ENCODE results near the gene ZNF500.
"Not testable (repeated sequence)": the region's sequence is repeated elsewhere in the genome, so short reads cannot be mapped to it uniquely, and the experiment has no call there.

ZNF500 gene

DNA sequence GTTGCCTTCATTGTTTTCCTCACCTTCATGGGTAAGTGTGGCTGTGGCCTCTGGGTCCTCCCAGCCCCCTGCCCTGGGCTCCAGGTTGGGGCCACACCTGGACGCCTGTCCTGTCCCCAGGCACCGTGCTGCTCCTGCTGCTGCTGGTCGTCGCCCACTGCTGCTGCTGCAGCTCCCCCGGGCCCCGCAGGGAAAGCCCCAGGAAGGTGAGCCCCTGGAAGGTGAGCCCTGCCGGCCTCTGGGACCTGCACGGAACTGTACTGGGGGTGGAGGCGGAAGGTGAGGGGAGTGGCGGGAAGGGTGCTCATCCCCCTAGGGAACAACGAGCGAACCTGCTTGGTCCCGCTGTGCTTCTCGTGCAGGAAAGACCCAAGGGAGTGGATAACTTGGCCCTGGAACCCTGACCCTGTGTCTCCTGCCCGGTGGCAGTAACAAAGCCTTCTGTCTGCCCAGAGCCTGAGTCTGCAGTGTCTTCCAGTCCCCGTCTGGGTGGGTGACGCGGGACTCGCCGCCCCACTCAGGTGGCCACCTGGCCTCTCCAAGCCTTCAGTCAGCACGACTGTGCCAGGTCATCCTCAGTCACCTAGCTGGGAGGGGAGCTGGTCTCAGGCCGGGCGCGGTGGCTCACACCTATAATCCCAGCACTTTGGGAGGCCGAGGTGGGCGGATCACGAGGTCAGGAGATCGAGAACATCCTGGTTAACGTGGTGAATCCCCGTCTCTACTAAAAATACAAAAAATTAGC is 29.0 kb upstream of the ZNF500 start:
- DNase-seq = no peak

DNA sequence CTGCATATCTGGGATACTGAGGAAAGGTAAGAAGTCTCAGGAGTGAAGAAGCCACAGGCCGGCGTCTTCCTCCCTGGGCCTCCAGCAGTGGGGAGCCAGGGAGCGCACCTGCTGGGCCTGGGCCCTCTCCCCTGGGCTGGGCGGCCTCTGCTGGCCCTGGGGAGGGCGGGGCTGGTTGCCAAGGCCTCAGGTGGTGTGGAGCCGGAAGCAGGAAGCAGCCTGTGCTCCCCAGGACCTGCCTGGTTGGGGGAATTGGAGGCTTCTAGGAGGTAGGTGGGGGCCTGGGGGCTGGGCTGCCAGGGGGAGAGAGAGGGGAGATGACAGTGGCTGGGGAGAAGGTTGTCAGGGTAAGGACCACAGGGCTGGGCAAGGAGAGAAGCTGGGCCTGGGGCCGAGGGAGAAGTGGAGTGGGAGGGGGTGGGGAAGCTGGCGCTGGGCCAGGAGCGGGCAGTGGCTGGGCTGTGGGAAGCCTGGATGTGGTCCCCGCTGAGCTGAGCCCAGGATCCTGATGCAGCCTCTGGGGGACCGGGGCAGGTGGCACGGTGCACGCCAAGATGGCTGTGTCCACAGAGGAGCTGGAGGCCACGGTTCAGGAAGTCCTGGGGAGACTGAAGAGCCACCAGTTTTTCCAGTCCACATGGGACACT is 28.3 kb upstream of the ZNF500 start, which contains the start of gene SMIM22:
TSS of gene SMIM22 (plus strand) at position 189 of the 647 bp plus-strand sequence. CDS start at position 555, 366 bp downstream.
- no peak for DNase-seq

DNA sequence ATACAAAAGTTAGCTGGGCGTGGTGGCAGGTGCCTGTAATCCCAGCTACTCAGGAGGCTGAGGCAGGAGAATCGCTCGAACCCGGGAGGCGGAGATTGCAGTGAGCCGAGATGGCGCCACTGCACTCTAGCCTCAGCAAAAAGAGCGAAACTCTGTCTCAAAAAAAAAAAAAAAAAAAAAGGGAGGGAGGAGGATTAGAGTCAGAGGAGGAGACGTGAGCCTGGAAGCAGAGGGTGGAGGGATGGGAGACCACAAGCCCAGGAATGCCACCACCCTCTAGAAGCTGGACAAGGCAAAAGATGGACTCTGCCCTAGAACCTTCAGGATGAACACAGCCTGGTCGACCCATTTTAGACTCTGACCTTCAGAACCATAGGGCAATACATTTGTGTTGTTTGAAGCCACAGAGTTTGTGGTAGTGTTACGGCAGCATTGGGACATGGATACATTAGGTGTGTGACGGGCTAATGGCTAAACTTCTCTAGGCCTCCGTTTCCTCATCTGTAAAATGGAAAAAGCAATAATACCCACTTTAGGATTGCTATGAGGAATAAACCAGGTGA is 26.1 kb upstream of the ZNF500 start:
- no peak for DNase-seq

DNA sequence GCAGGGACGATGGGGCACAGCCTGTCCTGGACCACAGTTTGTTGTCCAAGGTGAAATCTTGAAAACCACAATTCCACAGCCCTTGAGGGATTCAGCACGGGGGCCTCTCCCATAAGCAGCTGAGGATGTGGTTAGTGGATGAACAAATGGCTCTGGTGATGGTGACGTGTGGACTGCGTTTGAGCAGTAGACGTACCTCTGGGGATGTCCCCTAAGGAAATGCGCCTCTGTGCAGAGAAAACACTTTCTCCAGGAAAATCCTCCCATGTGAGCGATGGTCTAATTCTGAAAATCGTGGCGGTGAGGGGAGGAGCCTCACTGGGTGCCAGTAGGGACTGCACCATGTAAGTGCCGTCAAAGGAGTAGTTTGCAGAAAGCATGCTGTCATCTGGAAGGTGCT is 23.9 kb upstream of the ZNF500 start:
- no peak for DNase-seq

DNA sequence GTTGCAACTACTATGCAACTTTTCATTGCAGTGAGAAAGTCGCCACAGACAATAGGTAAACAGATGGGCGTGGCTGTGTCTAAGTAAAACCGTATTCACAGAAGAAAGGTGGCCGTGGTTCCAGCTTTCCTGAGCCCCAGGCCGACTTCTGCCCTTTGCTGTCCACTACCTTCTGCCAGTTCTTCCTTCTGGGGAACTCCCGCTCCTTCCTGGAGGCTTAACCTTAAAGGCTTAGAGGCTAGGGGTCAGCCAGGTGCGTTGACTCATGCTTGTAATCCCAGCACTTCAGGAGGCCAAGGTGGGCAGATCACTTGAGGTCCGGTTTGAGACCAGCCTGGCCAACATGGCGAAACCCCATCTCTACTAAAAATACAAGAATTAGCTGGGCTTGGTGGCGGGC is 23.3 kb upstream of the ZNF500 start:
- no peak for DNase-seq

DNA sequence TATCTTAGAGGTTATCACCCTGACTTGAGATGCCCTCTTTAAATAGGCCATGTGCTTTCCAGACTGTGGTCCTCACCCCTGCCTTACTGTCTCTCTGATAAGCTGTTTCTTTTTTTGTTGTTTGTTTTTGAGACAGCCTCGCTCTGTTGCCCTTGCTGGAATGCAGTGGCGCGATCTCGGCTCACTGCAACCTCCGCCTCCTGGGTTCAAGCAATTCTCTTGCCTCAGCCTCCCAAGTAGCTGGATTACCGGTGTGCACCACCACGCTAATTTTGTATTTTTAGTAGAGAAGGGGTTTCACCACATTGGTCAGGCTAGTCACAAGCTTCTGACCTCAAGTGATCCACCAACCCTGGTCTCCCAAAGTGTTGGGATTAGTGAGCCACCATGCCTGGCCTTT is 21.9 kb upstream of the ZNF500 start:
- no peak for DNase-seq

DNA sequence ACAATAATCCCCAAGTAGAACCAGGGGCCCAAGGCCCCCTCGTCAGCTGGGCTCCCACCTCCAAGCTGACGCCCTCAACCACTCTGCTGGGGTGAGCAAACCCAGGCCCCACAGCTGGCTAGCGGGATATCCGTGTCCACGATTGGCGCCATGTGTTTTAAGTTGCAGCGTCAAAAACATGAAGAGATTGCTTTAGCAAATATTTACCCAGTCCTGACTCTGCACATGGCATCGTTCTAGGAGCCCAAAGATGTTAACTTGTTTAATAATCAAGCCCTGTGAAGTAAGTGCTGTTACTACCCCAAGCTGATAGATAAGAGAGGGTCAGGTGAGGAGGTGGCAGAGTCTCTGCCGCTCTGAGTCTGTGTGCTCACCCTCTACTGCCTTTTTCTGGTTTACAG is 21.5 kb upstream of the ZNF500 start:
- DNase-seq = no peak

DNA sequence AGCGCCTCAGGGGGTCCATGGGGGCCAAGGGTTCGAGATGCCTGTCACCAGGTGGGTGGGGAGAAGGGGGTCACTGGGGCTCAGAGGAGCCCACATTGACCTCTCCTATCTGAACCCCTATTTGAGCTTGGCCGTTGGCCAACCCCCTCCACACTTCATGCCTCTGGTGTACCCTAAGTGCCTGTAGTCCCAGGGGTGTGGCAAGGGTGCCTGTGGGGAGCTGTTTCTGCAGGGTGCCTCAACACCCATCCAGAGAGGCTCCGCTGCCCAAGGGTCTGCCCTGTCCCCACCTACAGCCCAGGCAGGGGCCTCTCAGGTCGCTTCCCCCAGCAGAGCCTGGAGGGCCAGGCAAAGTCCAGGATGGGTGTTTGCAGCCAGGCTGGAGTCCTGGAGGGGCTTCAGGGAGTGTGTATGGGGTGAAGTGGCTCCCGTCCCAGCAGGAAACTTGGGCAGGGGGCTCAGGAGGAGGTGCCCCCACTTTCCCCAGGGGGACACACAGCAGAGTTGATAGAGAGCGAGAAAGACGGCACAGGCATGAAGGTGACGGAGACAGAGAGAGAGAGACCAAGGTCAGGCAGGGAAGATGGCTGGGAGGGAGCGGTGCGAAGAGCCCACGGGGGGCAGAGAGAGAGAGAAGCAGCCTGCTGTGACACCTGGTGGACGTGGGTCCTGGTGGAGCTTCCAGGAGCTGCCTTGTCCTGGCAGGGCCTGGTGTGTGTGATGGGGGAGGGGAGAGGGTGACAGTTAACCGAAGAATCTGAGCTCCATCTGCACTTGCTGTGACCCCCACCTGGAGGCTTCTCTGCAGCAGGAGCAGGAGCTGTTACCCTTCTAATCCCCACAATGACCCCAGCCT is 20.9 kb upstream of the ZNF500 start, which contains the start of gene SEPTIN12:
TSS of gene SEPTIN12 (minus strand) at position 719 of the 856 bp plus-strand sequence. CDS start at position 19, 700 bp downstream.
- no peak for DNase-seq

DNA sequence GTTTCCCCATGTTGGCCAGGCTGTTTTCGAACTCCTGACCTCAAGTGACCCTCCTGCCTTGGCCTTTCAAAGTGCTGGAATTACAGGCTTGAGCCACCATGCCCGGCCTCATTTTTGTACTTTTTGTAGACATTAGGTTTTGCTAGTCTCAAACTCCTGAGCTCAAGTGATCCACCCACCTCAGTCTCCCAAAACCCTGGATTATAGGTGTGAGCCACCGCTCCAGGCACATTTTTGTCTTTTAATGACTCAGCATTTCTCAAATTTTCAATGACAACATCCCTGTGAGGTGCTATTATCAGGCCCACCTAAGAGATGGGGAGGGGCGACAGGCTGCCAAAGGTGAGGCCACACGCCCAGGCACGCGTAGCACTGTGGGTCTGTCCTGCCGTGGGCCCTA is 20.1 kb upstream of the ZNF500 start:
- DNase-seq = no peak

DNA sequence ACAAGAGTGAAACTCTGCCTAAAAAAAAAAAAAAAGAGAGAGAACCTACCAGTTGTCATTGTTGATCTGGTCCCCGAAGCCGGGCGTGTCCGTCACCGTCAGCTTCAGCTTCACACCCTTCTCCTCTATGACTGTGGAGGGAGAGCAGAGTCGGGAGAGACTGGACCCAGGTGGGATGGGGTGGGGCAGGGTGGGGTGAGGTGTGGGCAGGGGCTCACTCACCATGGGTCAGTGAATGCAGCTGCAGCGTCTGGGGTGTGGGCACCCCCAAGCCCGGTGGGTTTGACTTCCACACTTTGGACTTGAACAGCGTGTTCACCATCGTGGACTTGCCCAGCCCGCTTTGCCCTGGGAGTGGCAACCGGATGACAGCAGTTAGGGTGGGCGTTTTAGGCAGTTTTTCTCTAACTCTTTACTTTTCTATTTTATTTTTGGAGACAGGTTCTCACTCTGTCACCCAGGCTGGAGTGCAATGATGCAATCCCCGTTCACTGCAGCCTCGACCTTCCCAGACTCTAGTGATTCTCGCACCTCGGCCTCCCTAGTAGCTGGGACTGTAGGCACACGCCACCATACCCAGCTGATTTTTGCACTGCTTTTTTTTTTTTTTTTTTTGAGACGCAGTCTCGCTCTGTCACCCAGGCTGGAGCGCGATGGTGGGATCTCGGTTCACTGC is 18.9 kb upstream of the ZNF500 start:
- DNase-seq = no peak

DNA sequence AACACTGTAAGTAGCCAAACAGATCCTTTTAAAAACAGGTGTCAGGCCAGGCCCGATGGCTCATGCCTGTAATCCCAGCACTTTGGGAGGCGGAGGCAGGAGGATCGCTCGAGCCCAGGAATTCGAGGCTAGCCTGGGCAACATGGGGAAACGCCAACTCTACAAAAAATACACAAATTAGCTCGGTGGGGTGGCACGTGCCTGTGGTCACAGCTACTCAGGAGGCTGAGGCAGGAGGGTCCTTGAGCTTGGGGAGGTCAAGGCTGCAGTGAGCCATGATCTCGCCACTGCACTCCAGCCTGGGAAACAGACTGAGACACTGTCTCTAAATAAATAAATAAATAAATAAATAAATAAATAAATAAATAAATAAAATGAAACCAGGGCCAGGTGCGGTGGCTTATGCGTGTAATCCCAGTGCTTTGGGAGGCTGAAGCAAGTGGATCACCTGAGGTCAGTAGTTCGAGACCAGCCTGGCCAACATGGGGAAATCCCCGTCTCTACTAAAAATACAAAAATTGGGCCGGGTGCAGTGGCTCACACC is 17.6 kb upstream of the ZNF500 start:
- DNase-seq = not testable (repeated sequence)

DNA sequence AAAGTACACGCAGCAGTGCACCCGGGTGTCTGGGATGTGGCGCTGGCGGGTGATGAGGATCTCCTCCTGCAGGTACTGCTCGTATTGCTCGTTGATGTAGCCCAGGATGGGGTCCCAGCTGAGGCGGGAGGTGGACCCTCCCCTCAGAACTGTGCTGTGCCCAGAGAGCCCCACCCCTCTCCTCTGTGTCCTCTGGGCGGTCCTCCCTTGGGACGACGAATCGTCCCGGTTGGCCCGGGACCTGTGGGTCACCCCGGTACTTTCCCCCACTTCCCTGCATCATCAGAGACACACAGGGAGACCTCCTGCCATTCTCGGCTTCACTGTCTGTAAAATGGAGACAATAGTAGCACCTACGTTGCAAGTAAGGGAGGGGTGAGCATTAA is 17.0 kb upstream of the ZNF500 start:
- no peak for DNase-seq

DNA sequence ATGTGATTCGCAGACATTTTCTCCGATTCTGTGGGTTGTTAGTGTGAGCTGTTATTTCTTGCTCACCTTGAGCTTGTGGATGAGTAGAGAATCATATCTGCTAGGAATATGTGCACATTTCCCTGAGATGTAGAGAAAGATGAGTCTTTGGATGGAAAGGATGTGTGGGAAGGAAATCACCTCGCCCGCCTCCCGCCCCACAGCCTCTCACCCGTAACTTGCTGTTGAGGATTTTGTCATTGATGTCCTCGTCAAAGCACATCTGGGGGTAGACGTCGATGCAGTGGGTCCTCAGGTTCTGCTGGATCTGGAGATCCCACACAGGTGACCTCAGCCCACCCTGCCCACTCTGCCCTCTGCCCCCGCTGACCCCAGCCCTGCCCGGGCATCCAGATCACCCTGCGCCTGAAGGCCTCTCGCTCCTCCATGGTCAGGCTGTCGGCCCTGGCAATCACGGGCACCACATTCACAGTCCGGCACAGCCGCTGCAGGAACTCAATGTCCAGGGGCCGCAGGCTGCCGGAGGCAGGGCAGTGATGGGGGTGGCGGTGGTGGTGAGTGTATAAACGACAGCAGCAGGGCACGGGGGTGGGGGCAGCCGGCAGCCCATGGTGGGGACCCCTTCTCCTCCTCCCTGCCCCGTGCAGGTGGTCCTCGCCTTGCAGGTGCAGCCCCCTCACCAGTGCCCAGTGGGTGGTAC is 16.4 kb upstream of the ZNF500 start:
- no peak for DNase-seq

DNA sequence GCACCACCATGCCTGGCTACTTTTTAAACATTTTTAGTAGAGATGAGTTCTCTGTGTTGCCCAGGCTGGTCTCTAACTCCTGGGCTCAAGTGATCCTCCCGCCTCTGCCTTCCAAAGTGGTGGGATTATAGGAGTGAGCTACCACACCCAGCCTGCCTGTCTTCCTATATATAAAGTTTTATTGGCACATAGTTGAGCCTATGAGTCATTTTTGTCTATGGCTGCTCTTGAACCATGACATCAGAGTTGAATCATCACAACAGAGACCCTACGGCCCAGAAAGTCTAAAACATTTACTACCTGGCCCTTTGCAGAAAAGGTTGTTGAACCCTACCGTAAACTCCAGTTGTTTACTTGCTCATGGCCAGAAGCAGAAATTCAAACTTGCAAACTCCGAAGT is 13.3 kb upstream of the ZNF500 start:
- no peak for DNase-seq

DNA sequence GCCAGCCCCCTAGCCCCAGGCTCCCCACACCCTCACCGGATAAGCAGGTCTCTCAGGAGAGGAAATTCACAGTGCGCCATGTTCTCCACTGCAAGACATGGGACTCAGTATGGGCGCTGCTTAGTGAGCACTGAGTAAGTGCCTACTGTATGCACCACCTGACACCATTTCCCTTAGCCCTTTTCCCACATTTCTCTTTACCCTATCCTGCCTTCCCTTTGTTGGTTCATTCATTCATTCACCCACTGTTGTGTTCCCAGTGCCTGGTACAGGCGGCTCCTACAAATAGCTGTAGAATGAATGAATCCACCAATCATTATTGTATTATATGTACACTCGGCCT is 11.1 kb upstream of the ZNF500 start:
- no peak for DNase-seq

DNA sequence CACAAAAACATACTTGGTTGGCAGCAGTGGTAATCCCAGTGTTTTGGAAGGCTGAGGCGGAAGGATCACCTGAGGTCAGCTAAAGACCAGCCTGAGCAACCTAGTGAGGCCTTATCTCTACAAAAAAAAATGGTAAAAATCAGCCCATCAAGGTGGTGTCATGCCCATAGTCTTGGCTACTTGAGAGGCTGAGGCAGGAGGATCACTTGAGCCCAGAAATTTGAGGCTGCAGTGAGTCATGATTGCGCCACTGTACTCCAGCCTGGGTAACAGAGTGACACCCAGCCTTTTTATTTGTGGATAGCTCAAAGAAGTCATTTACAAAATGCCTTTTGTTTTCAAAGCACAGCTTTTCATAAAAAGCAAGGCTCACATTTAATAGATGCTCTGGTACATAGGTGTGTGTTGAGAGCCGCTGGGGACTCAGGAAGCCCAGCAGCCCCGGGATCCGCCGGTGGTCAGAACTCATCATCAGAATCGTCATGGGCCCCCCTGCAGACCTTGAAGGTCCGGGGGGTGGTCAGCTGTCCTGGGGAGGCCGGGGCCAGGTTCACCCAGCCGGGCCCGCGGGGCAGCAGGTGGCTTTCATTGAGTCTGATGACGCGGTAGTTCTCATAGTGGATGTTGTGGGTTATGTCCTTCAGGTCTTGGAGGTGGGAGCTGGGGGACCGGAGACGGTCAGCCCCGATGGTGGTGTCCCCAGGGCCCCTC is 10.5 kb upstream of the ZNF500 start:
- no peak for DNase-seq

DNA sequence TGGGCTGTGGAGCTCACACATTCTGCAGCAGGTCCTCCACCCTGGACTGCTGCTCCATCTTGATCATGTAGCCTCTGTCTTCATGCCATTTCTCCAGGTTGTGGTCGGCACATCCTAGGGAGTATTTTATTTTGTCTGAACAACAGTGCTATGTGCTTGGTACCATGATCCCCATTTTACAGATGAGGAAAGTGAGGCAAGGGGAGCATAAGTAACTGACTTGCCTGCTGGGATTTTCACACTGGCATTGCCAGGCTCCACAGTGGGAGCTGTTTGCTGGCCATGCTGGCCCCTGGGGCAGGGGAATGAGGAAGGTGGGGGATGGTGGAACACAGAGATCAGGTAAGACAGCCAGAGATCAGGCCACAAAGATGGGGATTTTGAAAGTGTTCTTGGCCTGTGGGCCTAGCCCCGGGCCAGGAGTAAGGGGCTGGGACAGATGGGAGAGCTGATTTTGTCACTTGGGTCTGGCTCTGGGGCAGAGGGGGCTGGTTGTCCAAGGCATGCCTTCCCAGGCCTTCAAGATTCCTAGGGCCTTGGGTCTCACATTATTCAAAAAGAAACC is 9.3 kb upstream of the ZNF500 start:
- DNase-seq = no peak

DNA sequence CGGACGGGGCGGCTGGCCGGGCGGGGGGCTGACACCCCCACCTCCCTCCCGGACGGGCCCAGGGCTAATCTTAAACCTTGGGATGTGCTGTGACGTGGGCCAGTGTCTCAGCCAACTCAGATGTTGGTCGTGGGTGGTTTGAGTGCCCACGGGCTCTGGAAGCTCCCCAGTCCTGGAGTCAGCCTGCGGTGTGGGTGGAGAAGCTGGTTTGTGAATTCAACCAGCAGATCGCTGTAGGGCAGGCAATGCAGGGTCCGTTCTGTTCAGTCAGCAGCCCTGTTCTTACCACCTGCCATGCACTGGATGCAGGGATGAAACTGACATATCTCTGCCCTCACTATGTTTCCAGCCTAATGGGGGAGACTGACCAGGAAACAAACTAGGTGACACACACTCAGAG is 8.0 kb upstream of the ZNF500 start:
- DNase-seq = no peak

DNA sequence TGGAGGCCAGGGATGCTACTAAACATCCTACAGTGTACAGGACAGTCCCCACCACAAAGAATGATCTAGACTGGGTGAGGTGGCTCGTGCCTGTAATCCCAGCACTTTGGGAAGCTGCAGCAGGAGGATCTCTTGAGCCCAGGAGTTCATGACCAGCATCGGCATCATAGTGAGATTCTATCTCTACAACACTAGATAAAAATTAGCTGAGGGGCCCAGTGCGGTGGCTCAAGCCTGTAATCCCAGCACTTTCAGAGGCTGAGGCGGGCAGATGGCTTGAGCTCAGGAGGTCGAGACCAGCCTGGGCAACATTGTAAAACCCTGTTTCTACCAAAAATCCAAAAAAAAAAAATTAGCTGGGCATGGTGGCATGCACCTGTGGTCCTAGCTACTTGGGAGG is 5.4 kb upstream of the ZNF500 start:
- DNase-seq = no peak

DNA sequence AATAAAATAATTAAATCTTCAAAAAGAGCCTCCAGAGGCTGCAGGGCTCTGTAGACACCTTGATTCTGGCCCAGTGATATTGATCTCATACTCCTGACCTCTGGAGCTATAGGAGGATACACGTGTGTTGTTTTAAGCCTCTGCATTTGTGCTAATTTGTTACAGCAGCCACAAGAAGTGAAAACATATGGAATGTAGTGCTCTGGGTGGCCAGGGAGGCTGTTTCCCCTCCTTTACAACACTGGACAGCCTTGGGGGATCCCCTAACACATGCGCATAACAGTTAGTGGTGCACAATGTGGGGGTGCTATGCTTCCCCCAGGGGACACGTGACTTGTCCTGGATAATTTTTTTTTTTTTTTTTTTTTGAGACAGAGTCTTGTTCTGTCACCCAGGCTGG is 4.7 kb upstream of the ZNF500 start:
- DNase-seq = no peak

DNA sequence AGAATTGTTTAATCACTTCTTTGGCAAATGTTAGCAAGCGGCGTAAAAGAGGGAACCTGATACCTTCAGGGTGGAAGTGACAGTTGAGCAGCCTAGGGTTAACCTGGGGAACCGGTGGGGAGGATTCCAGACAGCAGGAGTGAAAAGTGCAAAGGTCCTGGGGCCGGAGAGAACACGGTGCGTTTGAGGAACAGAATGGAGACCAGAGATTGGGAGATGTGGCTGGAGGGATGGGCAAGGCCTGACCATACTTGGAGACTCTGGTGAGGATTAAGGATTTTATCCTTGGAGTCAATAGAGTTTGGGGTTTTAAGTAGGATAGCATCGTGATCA is 2.3 kb upstream of the ZNF500 start:
- DNase-seq = no peak

Data from CD4-positive, alpha-beta T cell treated with Interleukin-15 for 1 hour (primary cell).